SK-N-SH (cell line): ENCODE data around the gene DACT2. TPM values are rescaled to one million over a fixed set of nuclear protein-coding genes. Genes with fewer than 3 reads are reported as not detected.

Experiments used
- CTCF ChIA-PET: fragments of 300-600, 350-600 bp; formaldehyde crosslinking; extraction: SDS; loops from one replicate; lab custom pipeline; 2021; lab: Yijun Ruan, JAX
- POLR2A ChIA-PET: fragments of 350-600 bp; sonication (Branson Sonifier 250); formaldehyde crosslinking; extraction: SDS; loops from one replicate; lab custom pipeline; 2020; ENCODE audit warnings: antibody characterized with exemption, inconsistent platforms; lab: Yijun Ruan, JAX
- DNase-seq: peaks from one replicate; pipeline ENCODE4 v3.0.0; 2012
- H2AFZ ChIP-seq: fragments of 200-600 bp; sonication (generic); 2 replicates; pipeline ENCODE4 v1.8.1; 2016; ENCODE audit warnings: antibody characterized with exemption, mild to moderate bottlenecking, low read depth
- H3F3A ChIP-seq: fragments of 200-600 bp; sonication (generic); replicated peaks from 2 replicates; pipeline ENCODE3; 2016; ENCODE audit warnings: antibody characterized with exemption, mild to moderate bottlenecking; ENCODE audit not compliant: insufficient read depth
- H3K27ac ChIP-seq, 2 experiments: fragments of 200-500 bp in 1 of 2; fragments of 200-600 bp in 1 of 2; sonication (Bioruptor generic) in 1 of 2; sonication (generic), shearing (Covaris generic) in 1 of 2; 2 replicates each; pipeline versions ENCODE4 v1.5.1 to v1.6.1; 2014 to 2016; ENCODE audit warnings: low read depth in 2 of 2, inconsistent platforms in 1 of 2, low read length in 1 of 2, mild to moderate bottlenecking in 1 of 2, mixed read lengths in 1 of 2
- H3K27me3 ChIP-seq: fragments of 200-600 bp; sonication (generic), shearing (Covaris generic); 2 replicates; pipeline ENCODE4 v1.6.1; 2016; ENCODE audit warnings: mixed run types; ENCODE audit not compliant: insufficient read depth
- H3K36me3 ChIP-seq, 2 experiments: fragments of 200-500 bp in 1 of 2; fragments of 200-600 bp in 1 of 2; sonication (Bioruptor generic) in 1 of 2; sonication (generic) in 1 of 2; replicated peaks in 1 of 2; 2 replicates each; pipeline versions ENCODE3 to v1.5.1; 2014 to 2016; ENCODE audit warnings: low read length in 1 of 2, mild to moderate bottlenecking in 1 of 2; ENCODE audit not compliant: insufficient read depth in 2 of 2, control insufficient read depth in 1 of 2
- H3K4me1 ChIP-seq, 2 experiments: fragments of 200-500 bp in 1 of 2; fragments of 200-600 bp in 1 of 2; sonication (Bioruptor generic) in 1 of 2; sonication (generic), shearing (Covaris generic) in 1 of 2; 2 replicates each; pipeline versions ENCODE4 v1.5.1 to v1.6.1; 2014 to 2016; ENCODE audit warnings: low read depth in 1 of 2, low read length in 1 of 2, mixed run types in 1 of 2; ENCODE audit not compliant: insufficient read depth in 2 of 2, control insufficient read depth in 1 of 2
- H3K4me2 ChIP-seq: fragments of 200-600 bp; sonication (generic), shearing (Covaris generic); 2 replicates; pipeline ENCODE4 v1.6.1; 2017; ENCODE audit warnings: mixed run types
- H3K4me3 ChIP-seq, 2 experiments: fragments of 200-500 bp in 1 of 2; fragments of 200-600 bp in 1 of 2; sonication (Bioruptor generic) in 1 of 2; sonication (generic), shearing (Covaris generic) in 1 of 2; 2 replicates each; pipeline versions ENCODE4 v1.5.1 to v1.8.1; 2014 to 2016; ENCODE audit warnings: low read depth in 2 of 2, inconsistent platforms in 1 of 2, low read length in 1 of 2, mild to moderate bottlenecking in 1 of 2, mixed read lengths in 1 of 2, moderate library complexity in 1 of 2
- H3K79me2 ChIP-seq: fragments of 200-600 bp; sonication (generic); 2 replicates; pipeline ENCODE4 v1.8.1; 2017; ENCODE audit warnings: mild to moderate bottlenecking; ENCODE audit not compliant: insufficient read depth
- H3K9ac ChIP-seq: fragments of 200-600 bp; sonication (generic); 2 replicates; pipeline ENCODE4 v1.6.1; 2017; ENCODE audit warnings: mixed run types
- H3K9me2 ChIP-seq: fragments of 200-600 bp; sonication (generic); 2 replicates; pipeline ENCODE4 v1.6.1; 2017; ENCODE audit warnings: mixed run types
- H3K9me3 ChIP-seq: fragments of 200-600 bp; sonication (generic); 2 replicates; pipeline ENCODE4 v1.6.1; 2017; ENCODE audit warnings: mixed run types, mild to moderate bottlenecking, moderate library complexity
- H4K20me1 ChIP-seq: fragments of 200-600 bp; sonication (generic); 2 replicates; pipeline ENCODE4 v1.6.1; 2017; ENCODE audit warnings: mild to moderate bottlenecking, mixed run types; ENCODE audit not compliant: insufficient read depth
- CTCF ChIP-seq: fragments of 200-600 bp; sonication (generic); IDR thresholded peaks from 2 replicates; pipeline ENCODE4 v1.6.1; 2017; ENCODE audit warnings: antibody characterized with exemption, mild to moderate bottlenecking, moderate library complexity
- EZH2phosphoT487 ChIP-seq: fragments of 200-600 bp; sonication (generic); IDR thresholded peaks from 2 replicates; pipeline ENCODE4 v1.6.1; 2017; ENCODE audit warnings: low read depth, mixed run types, mild to moderate bottlenecking, antibody characterized with exemption, moderate library complexity, borderline replicate concordance
- FOXJ3 ChIP-seq: sonication (generic); formaldehyde crosslinking; IDR thresholded peaks from 2 replicates; pipeline ENCODE4 v1.5.1; 2020; ENCODE audit warnings: mild to moderate bottlenecking, missing genetic modification reagents
- FOXM1 ChIP-seq: IDR thresholded peaks from 2 replicates; pipeline ENCODE4 v1.4.0; 2012; ENCODE audit warnings: low read depth, mild to moderate bottlenecking
- MEF2A ChIP-seq: IDR thresholded peaks from 2 replicates; pipeline ENCODE4 v1.4.0; 2012; ENCODE audit warnings: low read depth, borderline replicate concordance
- MXI1 ChIP-seq: IDR thresholded peaks from 2 replicates; pipeline ENCODE4 v1.6.1; 2012; ENCODE audit warnings: mild to moderate bottlenecking, low read depth, low read length, improper control_type of control experiment
- NRF1 ChIP-seq: IDR thresholded peaks from 2 replicates; pipeline ENCODE4 v1.6.1; 2012; ENCODE audit warnings: low read depth, mild to moderate bottlenecking, low read length
- RAD21 ChIP-seq: IDR thresholded peaks from 2 replicates; pipeline ENCODE4 v1.6.1; 2012; ENCODE audit warnings: mild to moderate bottlenecking, low read length
- REST ChIP-seq: IDR thresholded peaks from 2 replicates; pipeline ENCODE4 v1.6.1; 2012; ENCODE audit warnings: mild to moderate bottlenecking, low read depth, low read length, moderate library complexity
- RFX5 ChIP-seq: IDR thresholded peaks from 2 replicates; pipeline ENCODE4 v1.6.1; 2012; ENCODE audit warnings: mild to moderate bottlenecking, improper control_type of control experiment, low read length
- RXRA ChIP-seq: IDR thresholded peaks from 2 replicates; pipeline ENCODE4 v1.4.0; 2012; ENCODE audit warnings: low read depth, mild to moderate bottlenecking, borderline replicate concordance
- TCF12 ChIP-seq: IDR thresholded peaks from 2 replicates; pipeline ENCODE4 v1.4.0; 2012
- USF1 ChIP-seq: IDR thresholded peaks from 2 replicates; pipeline ENCODE4 v1.4.0; 2012; ENCODE audit warnings: low read depth, borderline replicate concordance
- YY1 ChIP-seq: IDR thresholded peaks from 2 replicates; pipeline ENCODE4 v1.4.0; 2012; ENCODE audit warnings: low read depth, mild to moderate bottlenecking
- WGBS: methylation state at CpG from one replicate; pipeline ENCODE4 v1.1.6; 2017; ENCODE audit warnings: low lambda C conversion rate; 5-methylcytosine and 5-hydroxymethylcytosine counted together
- polyA plus RNA-seq, 3 experiments: library from polyadenylated mRNA; depleted of rRNA; stranded (reverse); fragments of >200 nt; gene quantifications; 2 replicates each; pipeline ENCODE4 v1.2.3, GENCODE V29; 2012

The DACT2 gene
- polyA plus RNA-seq, 1 of the 3 experiments (the other 2 are of a cell fraction), result not detected

GRCh38 chr6:168284187-168284586 is 35.4 kb downstream of the DACT2 start:
- Histone ChIP-seq H3K27ac (no peak overlapping the region), H3K4me3 (no peak overlapping the region), H3F3A (no peaks in the 10 kb centered on the region), H3K4me1 (no peaks in the 10 kb centered on the region), H4K20me1 (no peaks in the 10 kb centered on the region), H2AFZ (no peak overlapping the region), H3K4me2 (no peak overlapping the region), H3K9ac (no peak overlapping the region), H3K9me2 (no peaks in the 10 kb centered on the region), H3K36me3 (no peaks in the 10 kb centered on the region), H3K79me2 (no peaks in the 10 kb centered on the region), H3K27me3 (no peaks in the 10 kb centered on the region), H3K9me3 (no peaks in the 10 kb centered on the region)
- CTCF ChIA-PET, result no interaction called here
- WGBS, result 37% methylated on average over 2 of the region's 6 CpGs
- DNase-seq, result no peak
- POLR2A ChIA-PET, result no interaction called here
- TF ChIP-seq MEF2A (no peak), CTCF (no peak), FOXM1 (no peak), REST (no peak), RAD21 (no peak), FOXJ3 (CRISPR knock-in tag) (no peak), USF1 (no peak), EZH2phosphoT487 (no peak), TCF12 (no peak), MXI1 (no peak), NRF1 (no peak), RXRA (no peak), YY1 (no peak)

- 83% methylated on average over 13 of the region's 14 CpGs for WGBS
- H3K9me3 ChIP-seq, result no peaks in the 10 kb centered on the region
- no peak overlapping the region for H3K4me2 ChIP-seq
- H3F3A ChIP-seq, result no peaks in the 10 kb centered on the region
- H3K9me2 ChIP-seq, result no peaks in the 10 kb centered on the region
- H3K27me3 ChIP-seq, result no peaks in the 10 kb centered on the region
- CTCF ChIA-PET, result no interaction called here
- H3K9ac ChIP-seq, result no peak overlapping the region
- H3K36me3 ChIP-seq, result no peaks in the 10 kb centered on the region
- POLR2A ChIA-PET, result no interaction called here
- H3K27ac ChIP-seq, result no peak overlapping the region
- no peak overlapping the region for H3K4me3 ChIP-seq
- no peak overlapping the region for H2AFZ ChIP-seq
- TF ChIP-seq RFX5 (no peak), MXI1 (no peak)
- H3K4me1 ChIP-seq, result no peaks in the 10 kb centered on the region
- no peak for DNase-seq
- no peaks in the 10 kb centered on the region for H3K79me2 ChIP-seq
- no peaks in the 10 kb centered on the region for H4K20me1 ChIP-seq
Measured at GRCh38 chr6:168283686-168284025, 35.9 kb downstream of the DACT2 start.
